Activated naive CD8-positive, alpha-beta T cell (primary cell): Measurements from ENCODE around the gene LTB.
"Not testable (repeated sequence)": the region's sequence is repeated elsewhere in the genome, so short reads cannot be mapped to it uniquely, and the experiment has no call there.

Experiments used
- H3K27ac Mint-ChIP-seq: one replicate; pipeline ENCODE4 v1.8.0; 2021; ENCODE audit warnings: mixed read lengths
- H3K27me3 Mint-ChIP-seq: one replicate; pipeline ENCODE4 v1.8.0; 2021; ENCODE audit warnings: mixed read lengths
- H3K36me3 Mint-ChIP-seq: one replicate; pipeline ENCODE4 v1.8.0; 2021; ENCODE audit warnings: mixed read lengths
- H3K4me1 Mint-ChIP-seq: one replicate; pipeline ENCODE4 v1.8.0; 2021; ENCODE audit warnings: low read depth, mixed read lengths
- H3K4me3 Mint-ChIP-seq: one replicate; pipeline ENCODE4 v1.8.0; 2021; ENCODE audit warnings: mild to moderate bottlenecking, mixed read lengths
- H3K9me3 Mint-ChIP-seq: one replicate; pipeline ENCODE4 v1.8.0; 2021; ENCODE audit warnings: low read depth, mixed read lengths

Gene LTB

GRCh38 chr6:31557443-31558317 is 24.5 kb downstream of the LTB start:
- Mint-ChIP-seq H3K27me3 (no peaks in the 10 kb centered on the region), H3K36me3 (peaks cover 14% of the 10 kb centered on the region), H3K4me3 (peak overlapping the region; percentile 63), H3K27ac (peak overlapping the region; percentile 97), H3K9me3 (no peaks in the 10 kb centered on the region), H3K4me1 (peaks cover 72% of the 10 kb centered on the region)

GRCh38 chr6:31556307-31556706 is 25.9 kb downstream of the LTB start:
- H3K4me1 Mint-ChIP-seq: peaks cover 63% of the 10 kb centered on the region
- H3K4me3 Mint-ChIP-seq: no peak overlapping the region
- peak overlapping the region; percentile 72 for H3K27ac Mint-ChIP-seq
- H3K27me3 Mint-ChIP-seq: no peaks in the 10 kb centered on the region
- H3K36me3 Mint-ChIP-seq: peaks cover 8% of the 10 kb centered on the region
- H3K9me3 Mint-ChIP-seq: no peaks in the 10 kb centered on the region

GRCh38 chr6:31551371-31551770 is 30.9 kb downstream of the LTB start:
- H3K9me3 Mint-ChIP-seq, H3K36me3 Mint-ChIP-seq, H3K27me3 Mint-ChIP-seq: not testable (repeated sequence)
- Mint-ChIP-seq H3K27ac (peak overlapping the region; percentile 83), H3K4me3 (peak overlapping the region; percentile 52), H3K4me1 (peaks cover 43% of the 10 kb centered on the region)

GRCh38 chr6:31548544-31548873 is 33.7 kb downstream of the LTB start:
- H3K4me3 Mint-ChIP-seq: peak overlapping the region; percentile 31
- peaks cover 2% of the 10 kb centered on the region for H3K36me3 Mint-ChIP-seq
- no peaks in the 10 kb centered on the region for H3K27me3 Mint-ChIP-seq
- no peaks in the 10 kb centered on the region for H3K9me3 Mint-ChIP-seq
- peak overlapping the region; percentile 54 for H3K27ac Mint-ChIP-seq
- peaks cover 29% of the 10 kb centered on the region for H3K4me1 Mint-ChIP-seq

GRCh38 chr6:31547727-31548543 is 34.3 kb downstream of the LTB start:
- no peaks in the 10 kb centered on the region for H3K27me3 Mint-ChIP-seq
- peak overlapping the region; percentile 89 for H3K4me3 Mint-ChIP-seq
- H3K4me1 Mint-ChIP-seq: peaks cover 34% of the 10 kb centered on the region
- peak overlapping the region; percentile 93 for H3K27ac Mint-ChIP-seq
- no peaks in the 10 kb centered on the region for H3K9me3 Mint-ChIP-seq
- H3K36me3 Mint-ChIP-seq: peaks cover 2% of the 10 kb centered on the region

GRCh38 chr6:31546958-31547726 is 35.1 kb downstream of the LTB start, which contains the start of gene NFKBIL1:
Gene NFKBIL1, plus strand, starts transcription at chr6:31547608. Its CDS starts 87 bp downstream, at chr6:31547695.
- no peaks in the 10 kb centered on the region for H3K9me3 Mint-ChIP-seq
- no peaks in the 10 kb centered on the region for H3K27me3 Mint-ChIP-seq
- H3K27ac Mint-ChIP-seq: peak within 1 kb of the TSS; percentile 93
- peaks cover 2% of the 10 kb centered on the region for H3K36me3 Mint-ChIP-seq
- H3K4me3 Mint-ChIP-seq: peak within 1 kb of the TSS; percentile 89
- peaks cover 36% of the 10 kb centered on the region for H3K4me1 Mint-ChIP-seq

- Mint-ChIP-seq H3K36me3 (peaks cover 2% of the 10 kb centered on the region), H3K4me1 (peaks cover 35% of the 10 kb centered on the region), H3K9me3 (no peaks in the 10 kb centered on the region), H3K27me3 (no peaks in the 10 kb centered on the region), H3K4me3 (peak within 1 kb of the TSS; percentile 89), H3K27ac (peak within 1 kb of the TSS; percentile 93)
These were observed 35.8 kb downstream of the LTB start, which contains the start of gene ATP6V1G2 for GRCh38 chr6:31546339-31546957. Gene ATP6V1G2, minus strand, starts transcription at chr6:31546608. Its CDS starts 49 bp downstream, at chr6:31546559.

- H3K4me1 Mint-ChIP-seq: peaks cover 34% of the 10 kb centered on the region
These were observed 36.9 kb downstream of the LTB start for GRCh38 chr6:31545291-31545690.

GRCh38 chr6:31544676-31545075 is 37.5 kb downstream of the LTB start:
- Mint-ChIP-seq H3K9me3 (no peaks in the 10 kb centered on the region), H3K27ac (no peak overlapping the region), H3K27me3 (no peaks in the 10 kb centered on the region), H3K36me3 (peaks cover 10% of the 10 kb centered on the region), H3K4me1 (peaks cover 40% of the 10 kb centered on the region), H3K4me3 (peak overlapping the region; percentile 28)

More at GRCh38 chr6:31545291-31545690, 36.9 kb downstream of the LTB start:
- no peaks in the 10 kb centered on the region for H3K9me3 Mint-ChIP-seq
- no peak overlapping the region for H3K4me3 Mint-ChIP-seq
- H3K27ac Mint-ChIP-seq: no peak overlapping the region
- H3K36me3 Mint-ChIP-seq: peaks cover 5% of the 10 kb centered on the region
- no peaks in the 10 kb centered on the region for H3K27me3 Mint-ChIP-seq

GRCh38 chr6:31543639-31544038 is 38.6 kb downstream of the LTB start:
- peaks cover 43% of the 10 kb centered on the region for H3K4me1 Mint-ChIP-seq
- no peak overlapping the region for H3K4me3 Mint-ChIP-seq

GRCh38 chr6:31541658-31542521 is 40.3 kb downstream of the LTB start, which contains the start of gene DDX39B:
Gene DDX39B, minus strand, starts transcription at chr6:31542003. Its CDS starts 1,471 bp downstream, at chr6:31540532.
- peak within 1 kb of the TSS; percentile 100 for H3K27ac Mint-ChIP-seq
- H3K4me1 Mint-ChIP-seq: peaks cover 42% of the 10 kb centered on the region
- no peaks in the 10 kb centered on the region for H3K9me3 Mint-ChIP-seq
- H3K4me3 Mint-ChIP-seq: peak within 1 kb of the TSS; percentile 97
- H3K27me3 Mint-ChIP-seq: no peaks in the 10 kb centered on the region
- peaks cover 19% of the 10 kb centered on the region for H3K36me3 Mint-ChIP-seq

More at GRCh38 chr6:31543639-31544038, 38.6 kb downstream of the LTB start:
- peaks cover 18% of the 10 kb centered on the region for H3K36me3 Mint-ChIP-seq
- no peak overlapping the region for H3K27ac Mint-ChIP-seq
- no peaks in the 10 kb centered on the region for H3K27me3 Mint-ChIP-seq
- no peaks in the 10 kb centered on the region for H3K9me3 Mint-ChIP-seq

GRCh38 chr6:31541059-31541657 is 41.1 kb downstream of the LTB start:
- peak overlapping the region; percentile 97 for H3K4me3 Mint-ChIP-seq
- H3K27ac Mint-ChIP-seq: peak overlapping the region; percentile 100
- no peaks in the 10 kb centered on the region for H3K27me3 Mint-ChIP-seq
- peaks cover 19% of the 10 kb centered on the region for H3K36me3 Mint-ChIP-seq
- peaks cover 43% of the 10 kb centered on the region for H3K4me1 Mint-ChIP-seq
- no peaks in the 10 kb centered on the region for H3K9me3 Mint-ChIP-seq

GRCh38 chr6:31540640-31541039 is 41.6 kb downstream of the LTB start:
- H3K27ac Mint-ChIP-seq: peak overlapping the region; percentile 100
- H3K27me3 Mint-ChIP-seq: no peaks in the 10 kb centered on the region
- H3K36me3 Mint-ChIP-seq: peaks cover 19% of the 10 kb centered on the region
- peaks cover 48% of the 10 kb centered on the region for H3K4me1 Mint-ChIP-seq
- peak overlapping the region; percentile 97 for H3K4me3 Mint-ChIP-seq
- no peaks in the 10 kb centered on the region for H3K9me3 Mint-ChIP-seq
